ENCODE data around the gene FGF18.
A peak's percentile ranks its signal among the peaks of the same experiment; 100 is the strongest.
"Not testable (repeated sequence)": the region's sequence is repeated elsewhere in the genome, so short reads cannot be mapped to it uniquely, and the experiment has no call there.

FGF18 gene

DNA sequence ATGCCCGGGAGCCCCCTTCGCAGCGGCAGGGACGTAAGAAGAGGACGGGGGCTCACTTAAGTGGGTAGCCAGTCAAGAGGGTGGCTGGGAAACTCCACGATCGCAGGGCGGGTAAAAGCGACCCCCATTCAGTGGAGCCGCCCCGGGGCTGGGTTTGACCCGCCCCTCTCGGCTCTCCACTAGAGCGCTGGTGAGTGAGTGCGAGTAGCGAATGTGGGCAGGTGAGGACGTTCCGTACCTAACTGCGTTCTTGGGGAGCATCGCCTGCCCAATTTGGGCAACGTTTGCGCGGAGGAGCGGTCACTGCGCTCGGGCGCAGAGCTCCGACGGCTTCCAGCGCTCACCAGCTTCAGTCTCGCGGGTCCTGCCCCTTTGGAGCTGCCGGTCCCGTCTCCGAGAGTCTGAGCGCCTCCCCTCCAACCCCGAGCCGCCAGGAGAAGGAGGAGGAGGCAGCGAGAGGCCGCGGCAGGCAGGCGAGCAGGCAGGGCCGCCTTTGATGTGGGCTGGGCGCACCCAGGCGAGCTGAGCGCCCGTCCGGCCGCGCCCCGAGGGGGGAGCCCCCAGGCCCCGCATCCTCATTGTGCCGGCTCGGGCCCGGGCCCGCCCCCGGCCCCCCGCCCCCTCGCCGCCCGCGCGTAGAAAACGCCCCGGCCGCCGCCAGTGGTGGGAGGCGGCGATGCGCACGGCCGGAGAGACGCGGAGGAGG is at the start of gene FGF18:
FGF18 (plus strand) TSS at position 666 of the 706 bp plus-strand sequence. CDS start 553 bp downstream, outside the sequence.
- no peak for DNase-seq (ENCODE audit: low spot score)

DNA sequence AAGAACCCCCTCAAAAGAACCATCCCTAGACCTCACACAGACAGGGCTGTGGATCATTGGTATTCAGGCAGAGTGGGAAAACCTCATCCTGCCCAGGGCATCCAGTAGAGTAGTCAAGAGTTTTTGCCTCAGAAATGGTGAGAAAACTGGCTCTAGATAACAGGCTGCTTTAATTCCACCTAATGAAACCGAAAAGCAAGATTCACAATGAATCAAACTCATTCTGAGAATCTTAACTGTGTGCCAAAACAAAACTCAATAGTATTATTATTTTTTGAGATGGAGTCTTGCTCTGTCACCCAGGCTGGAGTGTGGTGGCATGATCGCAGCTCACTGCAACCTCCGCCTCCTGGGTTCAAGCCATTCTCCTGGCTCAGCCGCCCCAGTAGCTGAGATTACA is 49.5 kb upstream of the FGF18 start:
- no peak for DNase-seq (ENCODE audit: low spot score)

- DNase-seq (ENCODE audit: low spot score): not testable (repeated sequence)
These were observed 48.6 kb upstream of the FGF18 start for GRCh38 chr5:171370881-171371280.

DNA sequence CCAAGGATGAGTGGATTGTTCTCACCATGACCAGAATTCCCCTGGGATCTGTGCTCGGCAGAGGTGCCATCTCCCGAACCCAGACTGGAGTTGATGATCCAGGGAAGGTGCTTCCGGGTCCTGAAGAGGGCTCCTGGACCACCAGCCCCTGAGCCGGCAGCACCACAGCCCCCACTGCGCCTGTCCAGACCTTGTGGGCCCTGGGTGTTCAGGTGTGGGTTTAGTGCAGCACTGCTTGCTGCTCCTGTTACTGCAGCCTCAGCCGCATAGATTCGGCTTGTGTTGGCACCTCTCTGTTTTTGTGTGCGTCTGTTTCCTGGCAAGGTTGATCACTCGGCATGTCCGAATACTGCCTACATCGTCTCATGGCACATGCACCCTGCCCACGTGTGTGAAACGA is 48.1 kb upstream of the FGF18 start:
- DNase-seq (ENCODE audit: low spot score): no peak

GRCh38 chr5:171379961-171380360 is 39.5 kb upstream of the FGF18 start:
- no peak for DNase-seq (ENCODE audit: low spot score)

DNA sequence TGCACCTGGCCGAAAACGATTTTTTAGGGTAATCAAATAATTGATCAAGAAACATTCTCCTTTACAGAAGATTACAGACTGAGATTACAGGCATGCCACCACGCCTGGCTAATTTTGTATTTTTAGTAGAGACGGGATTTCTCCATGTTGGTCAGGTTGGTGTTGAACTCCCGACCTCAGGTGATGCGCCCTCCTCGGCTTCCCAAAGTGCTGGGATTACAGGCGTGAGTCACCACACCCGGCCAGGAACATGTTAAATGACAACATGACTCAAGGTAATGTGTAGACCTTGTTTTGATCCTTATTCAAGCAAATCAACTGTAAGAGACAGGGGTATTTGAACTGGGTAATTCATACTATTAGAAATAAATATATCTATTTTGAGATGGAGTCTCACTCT is 35.0 kb upstream of the FGF18 start:
- not testable (repeated sequence) for DNase-seq (ENCODE audit: low spot score)

DNA sequence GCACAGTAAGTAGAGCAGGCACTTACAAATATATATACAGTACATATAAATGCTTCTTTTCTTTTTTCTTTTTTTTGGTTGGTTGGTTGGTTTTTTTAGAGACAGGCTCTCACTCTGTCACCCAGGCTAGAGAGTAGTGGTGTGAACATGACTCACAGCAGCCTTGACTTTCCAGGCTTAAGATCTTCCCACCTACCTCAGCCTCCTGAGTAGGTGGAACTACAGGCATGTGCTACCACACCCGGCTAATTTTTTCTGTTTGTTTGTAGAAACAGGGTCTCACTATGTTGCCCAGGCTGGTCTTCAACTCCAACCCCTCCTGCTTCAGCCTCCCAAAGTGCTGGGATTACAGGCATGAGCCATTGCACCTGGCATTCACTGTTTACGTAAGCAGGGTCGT is 34.4 kb upstream of the FGF18 start:
- DNase-seq (ENCODE audit: low spot score): not testable (repeated sequence)

DNA sequence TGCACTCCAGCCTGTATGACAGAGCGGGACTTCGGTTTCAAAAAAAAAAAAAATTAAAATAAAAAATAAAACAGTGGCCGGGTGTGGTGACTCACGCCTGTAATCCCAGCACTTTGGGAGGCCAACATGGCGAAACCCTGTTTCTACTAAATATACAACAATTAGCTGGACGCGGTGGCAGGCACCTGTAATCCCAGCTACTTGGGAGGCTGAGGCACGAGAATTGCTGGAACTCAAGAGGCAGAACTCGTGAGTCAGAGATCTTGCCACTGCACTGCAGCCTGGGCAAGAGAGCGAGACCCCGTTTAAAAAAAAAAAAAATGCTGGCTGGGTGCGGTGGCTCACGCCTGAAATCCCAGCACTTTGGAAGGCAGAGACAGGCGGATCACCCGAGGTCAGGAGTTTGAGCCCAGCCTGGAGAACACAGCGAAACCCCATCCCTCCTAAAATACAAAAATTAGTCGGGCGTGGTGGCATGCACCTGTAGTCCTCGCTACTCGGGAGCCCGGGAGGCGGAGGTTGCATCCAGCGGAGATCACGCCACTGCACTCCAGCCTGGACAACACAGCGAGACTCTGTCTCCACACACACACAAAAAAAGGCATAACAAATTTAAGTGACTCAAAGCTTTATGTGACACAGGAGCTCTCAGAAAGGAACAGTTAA is 33.3 kb upstream of the FGF18 start:
- DNase-seq (ENCODE audit: low spot score): no peak

- no peak for DNase-seq (ENCODE audit: low spot score)
These were observed 32.5 kb upstream of the FGF18 start for GRCh38 chr5:171386861-171387344.

- peak; percentile 93 for DNase-seq (ENCODE audit: low spot score)
These were observed 32.0 kb upstream of the FGF18 start, which contains the start of gene NPM1 for GRCh38 chr5:171387345-171387969. Gene NPM1, plus strand, starts transcription at chr5:171387849. Its CDS starts 100 bp downstream, at chr5:171387949.

DNA sequence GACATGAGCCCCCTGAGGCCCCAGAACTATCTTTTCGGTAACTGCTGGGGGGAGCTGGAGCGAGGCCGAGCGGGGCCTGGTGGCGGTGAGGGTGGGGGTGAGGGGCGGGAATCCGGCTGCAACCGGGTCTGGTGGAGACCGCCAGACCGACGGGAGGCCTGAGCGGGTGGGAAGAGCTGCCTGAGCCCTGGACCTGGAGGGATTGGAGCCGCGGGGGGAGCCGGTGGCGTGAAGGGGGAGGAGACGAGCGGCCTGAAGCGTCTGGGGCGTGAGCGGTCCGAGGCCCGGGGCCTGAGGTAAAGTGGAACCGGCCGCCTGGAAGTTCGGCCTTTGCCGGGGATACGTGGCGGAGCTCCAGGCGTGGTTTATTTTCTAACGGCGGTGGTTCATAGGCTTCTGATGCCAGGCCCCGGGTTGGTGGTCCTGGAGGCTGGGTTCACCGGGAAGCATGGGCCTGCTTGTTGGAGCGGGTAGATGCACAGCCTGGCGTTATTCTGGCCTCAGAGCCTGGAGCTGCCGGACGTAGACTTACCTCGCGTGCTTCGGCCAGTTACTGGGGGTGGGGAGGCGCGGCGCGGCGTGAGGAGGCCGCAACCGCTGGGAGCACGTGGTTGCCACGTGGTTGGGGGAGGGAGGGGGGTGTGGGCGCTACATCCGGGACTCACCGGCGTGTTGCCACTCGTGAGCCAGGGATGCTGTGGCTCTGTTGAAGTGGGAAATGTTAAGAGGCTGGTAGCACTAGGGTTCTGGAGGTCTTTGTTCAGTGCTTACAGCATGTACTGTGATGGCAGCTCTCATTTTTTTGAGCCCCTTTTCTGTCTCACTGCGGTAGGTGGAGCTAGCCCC is 31.3 kb upstream of the FGF18 start:
- peak; percentile 59 for DNase-seq (ENCODE audit: low spot score)

DNA sequence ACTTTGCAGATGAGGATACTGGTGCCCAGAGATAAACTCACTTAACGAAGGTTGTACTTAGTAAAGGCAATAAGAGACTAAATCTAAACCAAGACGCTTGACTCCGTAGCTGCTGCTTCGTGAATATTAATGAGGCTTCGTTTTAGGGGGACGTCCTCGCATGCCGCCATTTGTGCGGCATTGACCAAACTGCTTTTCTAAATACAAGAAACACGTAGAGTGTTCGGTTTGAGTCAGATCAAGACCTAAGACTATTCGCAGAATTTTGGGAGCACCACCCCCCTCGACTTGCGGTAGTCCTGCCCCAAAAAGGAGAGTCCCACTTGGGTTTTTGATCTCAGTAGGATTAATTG is 30.7 kb upstream of the FGF18 start:
- no peak for DNase-seq (ENCODE audit: low spot score)

- no peak for DNase-seq (ENCODE audit: low spot score)
These were observed 28.4 kb upstream of the FGF18 start for GRCh38 chr5:171390883-171391677.

DNA sequence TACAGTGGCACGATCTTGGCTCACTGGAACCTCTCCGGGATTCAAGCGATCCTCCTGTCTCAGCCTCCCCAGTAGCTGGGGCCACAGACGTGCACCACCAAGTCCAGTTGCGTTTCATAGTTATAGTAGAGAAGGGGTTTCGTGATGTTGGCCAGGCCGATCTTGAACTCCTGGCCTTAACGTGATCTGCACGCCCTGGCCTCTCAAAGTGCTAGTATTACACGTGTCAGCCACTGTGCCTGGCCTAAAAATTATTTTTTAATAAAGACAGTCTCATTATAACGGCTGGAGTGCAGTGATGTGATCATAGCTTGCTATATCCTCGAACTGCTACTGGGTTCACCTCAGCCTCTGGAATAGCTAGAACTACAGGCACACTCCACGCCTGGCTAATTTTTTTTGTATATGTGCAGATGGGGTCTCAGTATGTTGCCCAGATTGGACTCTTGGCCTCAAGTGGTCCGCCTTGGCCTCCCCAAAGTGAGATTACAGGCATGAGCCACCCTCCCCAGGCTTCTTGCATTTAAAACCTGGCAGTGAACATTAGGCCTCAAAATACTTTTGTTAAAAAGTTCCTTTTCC is 27.4 kb upstream of the FGF18 start:
- no peak for DNase-seq (ENCODE audit: low spot score)

GRCh38 chr5:171392585-171393159 is 26.8 kb upstream of the FGF18 start:
- no peak for DNase-seq (ENCODE audit: low spot score)

DNA sequence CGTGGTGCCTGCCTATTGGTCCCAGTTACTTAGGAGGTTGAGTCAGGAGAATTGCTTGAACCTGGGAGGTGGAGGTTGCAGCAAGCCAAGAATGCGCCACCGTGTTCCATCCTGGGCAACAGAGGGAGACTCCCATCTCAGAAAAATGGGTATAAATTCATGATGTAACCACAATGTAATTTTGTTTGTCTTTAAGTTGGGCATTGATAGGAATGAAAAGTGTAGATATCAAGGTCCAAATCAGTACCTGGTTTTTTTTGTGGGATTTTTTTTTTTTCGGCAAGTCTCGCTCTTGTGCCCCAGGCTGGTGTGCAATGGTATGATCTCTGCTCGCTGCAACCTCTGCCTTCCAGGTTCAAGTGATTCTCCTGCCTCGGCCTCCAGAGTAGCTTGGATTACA is 24.4 kb upstream of the FGF18 start:
- DNase-seq (ENCODE audit: low spot score): no peak

GRCh38 chr5:171396583-171396982 is 22.9 kb upstream of the FGF18 start:
- not testable (repeated sequence) for DNase-seq (ENCODE audit: low spot score)

GRCh38 chr5:171397190-171397589 is 22.3 kb upstream of the FGF18 start:
- DNase-seq (ENCODE audit: low spot score): no peak

- DNase-seq (ENCODE audit: low spot score): no peak
These were observed 21.8 kb upstream of the FGF18 start for GRCh38 chr5:171397599-171397998.

DNA sequence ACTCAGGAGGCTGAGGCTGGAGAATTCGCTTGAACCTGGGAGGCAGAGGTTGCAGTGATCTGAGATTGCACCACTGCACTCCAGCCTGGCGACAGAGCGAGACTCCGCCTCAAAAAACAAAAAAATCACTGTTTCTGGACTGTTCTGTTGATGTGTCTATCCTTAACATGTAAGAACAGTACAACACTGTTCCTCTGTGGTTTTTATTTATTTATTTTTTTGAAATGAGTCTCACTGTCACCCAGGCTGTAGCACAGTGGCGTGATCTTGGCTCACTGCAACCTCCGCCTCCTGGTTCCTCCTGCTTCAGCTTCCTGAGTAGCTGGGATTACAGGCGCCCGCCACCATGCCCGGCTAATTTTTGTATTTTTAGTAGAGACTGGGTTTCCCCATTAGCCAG is 20.8 kb upstream of the FGF18 start:
- DNase-seq (ENCODE audit: low spot score): peak; percentile 55

DNA sequence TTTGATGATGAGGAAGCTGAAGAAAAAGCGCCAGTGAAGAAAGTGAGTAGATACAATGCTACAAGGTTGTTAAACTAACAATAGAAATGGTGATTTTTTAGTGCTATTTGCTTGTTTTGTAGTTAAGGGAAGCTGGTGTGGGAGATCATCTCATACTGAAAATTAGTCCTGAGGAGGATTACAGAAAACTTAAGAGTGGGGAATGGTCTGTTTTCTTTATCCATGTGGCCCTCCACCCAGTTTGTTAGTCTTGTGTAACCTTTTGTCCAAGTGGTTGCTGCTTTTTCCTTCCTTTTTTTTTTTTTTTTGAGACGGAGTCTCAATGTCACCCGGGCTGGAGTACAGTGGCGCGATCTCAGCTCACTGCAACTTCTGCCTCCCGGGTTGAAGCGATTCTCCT is 19.3 kb upstream of the FGF18 start:
- no peak for DNase-seq (ENCODE audit: low spot score)

Data from pons (tissue), 1 donor.